ENCODE results near the gene MCM9. TPM values are rescaled to one million over a fixed set of nuclear protein-coding genes. Genes with fewer than 3 reads are reported as not detected.
"Not testable (repeated sequence)": the region's sequence is repeated elsewhere in the genome, so short reads cannot be mapped to it uniquely, and the experiment has no call there.

The MCM9 gene
- total RNA-seq, 1 experiment from 2014 or later: 18.1 TPM

DNA sequence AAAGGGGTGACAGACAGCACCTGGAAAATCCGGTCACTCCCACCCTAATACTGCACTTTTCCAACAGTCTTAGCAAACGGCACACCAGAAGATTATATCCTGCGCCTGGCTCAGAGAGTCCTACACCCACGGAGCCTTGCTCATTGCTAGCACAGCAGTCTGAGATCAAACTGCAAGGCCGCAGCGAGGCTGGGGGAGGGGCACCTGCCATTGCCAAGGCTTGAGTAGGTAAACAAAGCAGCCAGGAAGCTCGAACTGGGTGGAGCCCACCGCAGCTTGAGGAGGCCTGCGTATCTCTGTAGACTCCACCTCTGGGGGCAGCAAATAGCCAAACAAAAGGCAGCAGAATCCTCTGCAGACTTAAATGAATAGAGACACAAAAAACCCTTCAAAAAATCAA lies 138.4 kb downstream of the MCM9 start:
- not testable (repeated sequence) for H3K36me3 ChIP-seq; H3K9me3 ChIP-seq (replicated peaks); H3K4me3 ChIP-seq; DNase-seq; H3K27ac ChIP-seq; H3K4me1 ChIP-seq; H3K27me3 ChIP-seq

DNA sequence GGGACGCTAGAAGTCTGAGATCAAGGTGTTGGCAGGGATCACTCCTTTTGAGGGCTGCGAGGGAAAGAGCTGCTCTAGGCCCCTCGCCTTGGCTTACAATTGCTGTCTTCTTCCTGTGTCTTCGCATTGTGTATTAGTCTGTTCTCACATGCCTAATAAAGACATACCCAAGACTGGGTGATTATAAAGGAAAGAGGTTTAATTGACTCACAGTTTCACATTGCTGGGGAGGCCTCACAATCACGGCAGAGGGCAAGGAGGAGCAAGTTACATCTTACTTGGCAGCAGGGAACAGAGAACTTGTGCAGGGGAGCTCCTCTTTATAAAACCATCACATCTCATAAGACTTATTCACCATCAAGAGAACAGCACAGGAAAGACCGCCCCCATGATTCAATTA lies 143.5 kb downstream of the MCM9 start:
- Histone ChIP-seq H3K9me3 (replicated peaks) (no peaks in the 10 kb centered on the region), H3K4me1 (no peaks in the 10 kb centered on the region), H3K27me3 (no peaks in the 10 kb centered on the region), H3K27ac (no peak overlapping the region), H3K36me3 (no peaks in the 10 kb centered on the region), H3K4me3 (no peak overlapping the region)
- DNase-seq: no peak

GRCh38 chr6:118789954-118790353 lies 145.0 kb downstream of the MCM9 start:
- DNase-seq: no peak
- Histone ChIP-seq H3K4me3 (no peak overlapping the region), H3K36me3 (no peaks in the 10 kb centered on the region), H3K4me1 (no peaks in the 10 kb centered on the region), H3K27me3 (no peaks in the 10 kb centered on the region), H3K27ac (no peak overlapping the region), H3K9me3 (replicated peaks) (no peaks in the 10 kb centered on the region)

DNA sequence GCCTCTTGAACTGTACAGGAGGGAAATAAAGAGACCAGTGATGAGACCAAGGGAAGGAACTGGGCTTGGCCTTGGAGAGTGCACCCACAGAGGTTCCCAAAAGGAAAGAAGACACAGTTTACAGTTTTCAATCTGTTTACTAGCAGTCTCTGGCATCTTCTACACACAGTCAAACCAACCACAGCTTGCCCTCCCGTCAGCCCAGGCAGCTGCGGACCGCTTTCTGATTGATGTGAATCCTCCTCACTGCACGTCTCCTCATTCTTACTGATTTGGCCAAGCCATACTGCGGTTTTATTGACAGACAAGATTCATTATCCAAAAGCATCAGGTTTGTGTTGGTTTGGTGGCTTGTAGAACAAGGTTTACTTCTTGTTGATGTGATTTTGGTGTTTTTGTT lies 145.5 kb downstream of the MCM9 start:
- H3K27ac ChIP-seq: no peak overlapping the region

GRCh38 chr6:118788702-118789101 lies 146.3 kb downstream of the MCM9 start:
- Histone ChIP-seq H3K4me3 (no peak overlapping the region), H3K27me3 (no peaks in the 10 kb centered on the region), H3K27ac (no peak overlapping the region), H3K36me3 (no peaks in the 10 kb centered on the region), H3K4me1 (no peaks in the 10 kb centered on the region), H3K9me3 (replicated peaks) (no peaks in the 10 kb centered on the region)
- DNase-seq: no peak

More for the DNA sequence above, 145.5 kb downstream of the MCM9 start:
- no peaks in the 10 kb centered on the region for H3K9me3 ChIP-seq (replicated peaks)
- H3K4me3 ChIP-seq: no peak overlapping the region
- no peaks in the 10 kb centered on the region for H3K27me3 ChIP-seq
- no peaks in the 10 kb centered on the region for H3K36me3 ChIP-seq
- no peaks in the 10 kb centered on the region for H3K4me1 ChIP-seq
- no peak for DNase-seq

DNA sequence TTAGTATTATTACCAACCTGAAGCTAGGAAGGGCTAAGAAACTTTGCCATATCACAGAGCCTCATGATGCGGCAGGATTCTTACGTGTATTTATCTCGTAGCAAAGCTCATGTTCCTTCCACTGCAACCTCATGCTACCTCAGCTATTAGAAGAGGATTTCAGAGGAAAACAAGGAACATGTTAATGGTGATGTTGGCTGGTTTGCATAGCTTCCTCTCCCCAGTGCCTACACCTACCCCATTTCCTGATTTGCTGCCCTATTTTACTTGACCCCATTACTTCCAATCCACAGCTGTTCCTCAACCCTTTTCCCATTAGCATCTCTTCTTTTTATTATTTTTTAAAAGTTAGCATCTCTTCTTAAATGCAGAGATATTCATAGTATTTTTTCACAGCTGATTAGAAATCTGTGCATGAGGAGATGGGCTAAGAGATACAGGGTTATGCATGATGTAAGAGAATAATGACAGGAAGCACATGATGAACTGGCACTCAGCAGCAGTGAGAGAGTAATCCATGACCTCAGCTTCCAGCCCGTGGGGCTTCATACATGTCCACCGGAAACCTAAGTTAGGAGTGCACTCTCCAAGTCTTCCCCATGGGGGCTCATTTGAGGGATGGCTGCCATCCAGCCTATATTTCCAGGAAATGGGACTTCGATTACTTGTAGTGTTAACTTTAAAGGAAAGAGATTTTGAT lies 147.1 kb downstream of the MCM9 start:
- Histone ChIP-seq H3K36me3 (no peaks in the 10 kb centered on the region), H3K27ac (no peak overlapping the region), H3K4me3 (no peak overlapping the region), H3K9me3 (replicated peaks) (no peaks in the 10 kb centered on the region), H3K4me1 (no peaks in the 10 kb centered on the region), H3K27me3 (no peaks in the 10 kb centered on the region)
- no peak for DNase-seq

- H3K4me3 ChIP-seq: no peak overlapping the region
- no peaks in the 10 kb centered on the region for H3K36me3 ChIP-seq
- no peaks in the 10 kb centered on the region for H3K4me1 ChIP-seq
- H3K27me3 ChIP-seq: no peaks in the 10 kb centered on the region
- no peak overlapping the region for H3K27ac ChIP-seq
- no peaks in the 10 kb centered on the region for H3K9me3 ChIP-seq (replicated peaks)
- DNase-seq: no peak
Measured at GRCh38 chr6:118786596-118787453, 148.1 kb downstream of the MCM9 start.

GRCh38 chr6:118785601-118786000 lies 149.4 kb downstream of the MCM9 start:
- no peaks in the 10 kb centered on the region for H3K36me3 ChIP-seq
- no peak for DNase-seq

GRCh38 chr6:118784641-118785164 lies 150.3 kb downstream of the MCM9 start:
- no peaks in the 10 kb centered on the region for H3K4me1 ChIP-seq
- H3K27me3 ChIP-seq: no peaks in the 10 kb centered on the region
- H3K36me3 ChIP-seq: no peaks in the 10 kb centered on the region
- no peak overlapping the region for H3K4me3 ChIP-seq
- H3K27ac ChIP-seq: no peak overlapping the region
- peak in 1 of 2 experiments; percentile 49 for DNase-seq
- no peaks in the 10 kb centered on the region for H3K9me3 ChIP-seq (replicated peaks)

More at GRCh38 chr6:118785601-118786000, 149.4 kb downstream of the MCM9 start:
- Histone ChIP-seq H3K27ac (no peak overlapping the region), H3K4me1 (no peaks in the 10 kb centered on the region), H3K9me3 (replicated peaks) (no peaks in the 10 kb centered on the region), H3K4me3 (no peak overlapping the region), H3K27me3 (no peaks in the 10 kb centered on the region)

DNA sequence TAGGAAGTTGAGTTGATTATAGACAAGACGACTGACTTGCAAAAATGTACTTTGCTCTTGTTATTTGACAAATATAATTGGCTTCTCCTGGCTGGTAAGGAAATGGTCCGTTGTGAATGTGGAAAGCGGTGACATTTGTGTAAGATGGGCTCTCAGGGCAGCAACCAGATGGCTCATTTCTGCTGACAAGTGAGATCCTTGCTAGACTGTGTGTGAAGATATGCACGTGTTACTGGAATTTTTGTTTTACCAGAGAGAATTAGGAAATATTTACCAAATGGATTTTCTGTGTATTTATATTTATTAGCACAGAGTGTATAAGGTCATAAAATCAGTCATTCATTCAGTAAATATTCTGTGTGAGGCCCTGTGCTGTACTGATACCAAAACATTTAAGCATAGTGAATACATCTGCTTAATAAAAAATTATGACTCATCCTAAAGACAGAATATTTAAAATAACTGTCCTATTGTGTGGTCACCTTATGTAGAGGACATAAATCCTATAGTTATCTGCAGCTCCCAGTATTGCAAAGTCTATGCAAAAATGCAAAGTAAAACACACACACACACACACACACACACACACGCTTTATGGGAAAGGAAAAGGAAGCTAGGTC lies 150.9 kb downstream of the MCM9 start:
- DNase-seq: no peak
- no peaks in the 10 kb centered on the region for H3K4me1 ChIP-seq
- no peaks in the 10 kb centered on the region for H3K36me3 ChIP-seq
- no peaks in the 10 kb centered on the region for H3K27me3 ChIP-seq
- no peak overlapping the region for H3K27ac ChIP-seq
- H3K4me3 ChIP-seq: no peak overlapping the region
- H3K9me3 ChIP-seq (replicated peaks): no peaks in the 10 kb centered on the region

DNA sequence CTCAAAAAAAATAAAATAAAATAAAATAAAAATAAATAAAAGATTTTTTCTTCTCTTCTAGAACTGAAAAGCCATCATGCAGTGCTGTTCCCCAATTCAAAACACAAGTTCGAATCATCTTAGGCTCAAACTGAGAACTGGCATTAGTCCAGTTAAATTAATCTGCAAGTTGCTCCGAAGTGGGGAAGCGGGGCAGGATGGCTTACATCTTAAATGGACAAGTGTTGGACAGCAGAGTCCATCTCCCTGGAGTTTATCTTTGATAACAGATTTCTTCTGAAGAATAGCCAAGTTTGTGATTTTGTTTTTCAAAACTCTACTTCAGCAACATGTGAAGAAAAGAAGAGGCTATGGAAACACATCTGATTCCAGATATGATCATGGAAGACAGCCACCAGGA lies 152.3 kb downstream of the MCM9 start:
- DNase-seq: no peak
- Histone ChIP-seq H3K4me1 (no peaks in the 10 kb centered on the region), H3K27me3 (no peaks in the 10 kb centered on the region), H3K9me3 (replicated peaks) (no peaks in the 10 kb centered on the region), H3K4me3 (no peak overlapping the region), H3K27ac (no peak overlapping the region), H3K36me3 (no peaks in the 10 kb centered on the region)

DNA sequence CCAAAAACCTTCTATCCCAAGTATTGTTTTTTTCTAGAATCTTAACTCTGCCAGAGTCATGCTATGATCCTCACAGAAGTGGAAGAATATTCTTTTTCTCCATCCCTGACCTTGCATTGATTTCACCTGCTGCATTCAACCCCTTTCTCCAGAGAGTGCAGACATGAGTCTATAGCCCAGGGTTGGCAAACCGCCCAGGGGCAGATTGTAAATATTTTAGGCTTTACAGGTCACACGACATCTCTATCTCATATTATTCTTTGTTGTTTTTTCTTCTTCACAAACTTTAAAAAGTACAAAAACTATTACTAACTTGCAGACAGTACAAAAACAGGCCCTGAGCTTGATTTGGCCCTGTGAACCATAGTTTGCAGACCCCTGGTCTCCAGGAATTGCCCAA lies 153.1 kb downstream of the MCM9 start:
- Histone ChIP-seq H3K27me3 (no peaks in the 10 kb centered on the region), H3K4me3 (no peak overlapping the region), H3K4me1 (no peaks in the 10 kb centered on the region), H3K36me3 (no peaks in the 10 kb centered on the region), H3K9me3 (replicated peaks) (no peaks in the 10 kb centered on the region), H3K27ac (no peak overlapping the region)
- DNase-seq: no peak

- no peaks in the 10 kb centered on the region for H3K9me3 ChIP-seq (replicated peaks)
- no peak for DNase-seq
- no peaks in the 10 kb centered on the region for H3K4me1 ChIP-seq
- H3K27ac ChIP-seq: no peak overlapping the region
- no peaks in the 10 kb centered on the region for H3K27me3 ChIP-seq
- H3K36me3 ChIP-seq: no peaks in the 10 kb centered on the region
- no peak overlapping the region for H3K4me3 ChIP-seq
Measured at GRCh38 chr6:118780668-118781067, 154.3 kb downstream of the MCM9 start.

- H3K4me3 ChIP-seq: peak overlapping the region; percentile 6; the same call in 1 of the 2 replicates
- H3K9me3 ChIP-seq (replicated peaks): no peaks in the 10 kb centered on the region
- H3K27me3 ChIP-seq: no peaks in the 10 kb centered on the region
- no peaks in the 10 kb centered on the region for H3K36me3 ChIP-seq
- DNase-seq: peak; percentile 67 to 88
- peaks cover 5% of the 10 kb centered on the region; the same call in 1 of the 2 replicates for H3K4me1 ChIP-seq
- no peak overlapping the region for H3K27ac ChIP-seq
Measured at GRCh38 chr6:118776607-118777549, 158.1 kb downstream of the MCM9 start.

Data from SJCRH30 (cell line).